Measurements from ENCODE around the gene EPHA3.
A peak's percentile ranks its signal among the peaks of the same experiment; 100 is the strongest.
"Not testable (repeated sequence)": the region's sequence is repeated elsewhere in the genome, so short reads cannot be mapped to it uniquely, and the experiment has no call there.

Gene EPHA3

DNA sequence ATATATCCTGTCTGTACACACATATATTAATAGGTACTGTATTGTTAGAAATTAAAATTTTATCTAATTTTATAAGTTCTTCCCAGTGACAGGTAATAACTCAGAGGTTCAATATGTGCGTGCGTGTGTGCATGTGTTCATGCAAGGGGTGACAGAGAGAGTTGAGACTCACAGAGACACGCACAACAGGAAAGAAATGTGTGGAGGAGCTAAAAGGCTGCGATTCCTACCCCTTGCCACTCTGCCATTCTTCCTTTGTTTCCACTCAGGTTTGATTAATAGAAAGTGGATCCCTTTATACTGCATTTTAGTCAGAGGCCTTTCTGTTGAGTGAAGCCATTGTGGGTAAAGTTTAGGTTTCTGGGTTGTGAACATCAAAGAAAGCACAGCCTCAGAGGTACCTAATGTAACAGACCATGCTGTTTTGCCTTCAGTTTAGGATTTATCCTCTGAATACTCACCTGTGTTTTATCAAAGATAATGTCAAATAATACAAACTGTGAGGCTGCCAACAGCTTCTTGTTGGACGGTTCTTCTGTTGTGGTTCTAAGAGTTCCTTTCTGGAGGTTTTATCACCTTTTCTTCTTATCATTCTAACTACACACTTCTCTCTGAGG, 182.3 kb downstream of the EPHA3 start:
- no peak for DNase-seq

GRCh38 chr3:89297199-89297598, 189.8 kb downstream of the EPHA3 start:
- DNase-seq = no peak

GRCh38 chr3:89300526-89300925, 193.1 kb downstream of the EPHA3 start:
- no peak for DNase-seq

DNA sequence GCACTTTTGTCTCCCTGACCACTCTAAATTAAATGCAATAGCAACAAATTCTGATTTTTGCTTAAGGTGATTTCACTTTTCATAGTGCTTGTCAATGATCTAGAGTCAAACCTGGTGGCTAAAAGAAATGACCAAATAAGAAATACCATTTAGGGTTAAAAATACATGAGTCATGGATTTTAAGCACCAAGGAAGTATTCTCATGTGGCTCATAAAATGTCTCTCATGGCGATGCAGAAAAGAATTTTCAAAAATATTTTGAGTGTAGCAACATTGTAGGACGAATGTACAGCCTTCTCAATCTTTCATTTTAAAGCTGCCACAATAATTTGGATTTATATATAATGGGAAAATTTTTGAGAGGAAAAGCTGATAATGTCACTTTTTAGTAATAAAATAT, 193.6 kb downstream of the EPHA3 start:
- DNase-seq = no peak

- no peak for DNase-seq
These were observed 196.3 kb downstream of the EPHA3 start for GRCh38 chr3:89303701-89304100.

- DNase-seq = no peak
These were observed 199.1 kb downstream of the EPHA3 start for GRCh38 chr3:89306540-89306939.

GRCh38 chr3:89311581-89311980, 204.2 kb downstream of the EPHA3 start:
- no peak for DNase-seq

- DNase-seq = no peak
These were observed 204.7 kb downstream of the EPHA3 start for GRCh38 chr3:89312141-89312540.

DNA sequence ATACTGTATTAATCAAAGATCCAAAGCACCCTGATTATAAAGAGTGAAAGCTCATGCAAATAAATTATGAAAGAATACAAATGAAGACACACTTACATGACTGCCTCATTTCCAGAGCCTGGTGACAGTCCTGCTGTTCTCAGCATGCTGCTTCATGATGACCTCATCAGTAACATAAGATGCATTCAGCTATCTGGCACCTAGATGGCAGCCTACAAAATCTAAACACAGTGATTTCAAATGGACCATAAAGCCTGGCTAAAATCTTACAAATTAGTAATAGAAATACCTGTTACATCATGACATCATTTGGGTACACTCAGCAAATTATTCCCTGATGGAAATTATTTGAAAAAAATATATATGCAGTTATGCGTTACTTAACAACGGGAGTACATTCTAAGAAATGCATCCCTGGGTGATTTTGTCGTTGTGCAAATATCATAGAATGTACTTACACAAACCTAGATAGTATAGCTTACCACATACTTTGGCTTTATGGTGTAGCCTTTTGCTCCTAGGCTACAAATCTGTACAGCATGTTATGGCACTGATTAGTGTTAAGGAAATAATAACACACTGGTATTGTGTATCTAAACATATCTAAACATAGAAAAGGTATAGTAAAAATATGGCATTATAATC, 207.2 kb downstream of the EPHA3 start:
- peak; percentile 26 for DNase-seq

GRCh38 chr3:89315750-89316470, 208.5 kb downstream of the EPHA3 start:
- no peak for DNase-seq

DNA sequence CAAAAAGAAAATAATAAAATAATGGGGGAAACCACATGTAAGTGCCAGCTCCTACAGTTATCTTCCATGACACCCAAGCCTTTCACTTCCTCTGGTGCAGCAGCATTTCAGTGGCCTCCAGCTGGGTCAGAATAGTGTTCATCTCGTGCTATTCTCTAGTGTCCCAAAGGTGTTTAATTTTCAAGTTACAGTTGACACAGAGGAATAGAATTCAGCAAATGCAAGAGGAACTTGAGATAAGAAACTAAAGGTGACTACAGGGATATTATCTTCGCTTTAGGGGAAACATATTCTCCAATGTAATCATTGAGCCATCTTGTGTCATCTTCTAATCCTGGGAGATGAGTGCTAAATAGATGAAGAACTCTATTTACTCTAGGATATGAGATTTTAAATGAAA, 212.8 kb downstream of the EPHA3 start:
- DNase-seq = no peak

DNA sequence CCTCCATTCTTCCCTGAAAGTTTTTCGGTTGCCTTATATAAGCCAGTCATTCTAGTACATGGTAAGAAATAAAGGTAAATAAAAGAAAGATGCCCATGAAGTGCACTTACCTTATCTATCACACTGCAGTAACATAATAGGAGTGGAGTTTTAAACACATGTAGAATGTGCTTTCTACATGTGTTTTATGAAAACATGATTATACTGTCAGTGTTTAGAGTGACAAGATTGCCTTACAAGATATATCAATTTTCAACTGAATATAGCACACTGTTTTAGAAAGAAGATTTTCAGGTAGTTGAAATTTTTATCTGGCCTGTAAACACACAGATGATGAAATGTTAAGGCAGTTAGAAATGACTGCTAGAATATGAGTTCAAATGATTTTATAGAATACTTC, 219.6 kb downstream of the EPHA3 start:
- no peak for DNase-seq

DNA sequence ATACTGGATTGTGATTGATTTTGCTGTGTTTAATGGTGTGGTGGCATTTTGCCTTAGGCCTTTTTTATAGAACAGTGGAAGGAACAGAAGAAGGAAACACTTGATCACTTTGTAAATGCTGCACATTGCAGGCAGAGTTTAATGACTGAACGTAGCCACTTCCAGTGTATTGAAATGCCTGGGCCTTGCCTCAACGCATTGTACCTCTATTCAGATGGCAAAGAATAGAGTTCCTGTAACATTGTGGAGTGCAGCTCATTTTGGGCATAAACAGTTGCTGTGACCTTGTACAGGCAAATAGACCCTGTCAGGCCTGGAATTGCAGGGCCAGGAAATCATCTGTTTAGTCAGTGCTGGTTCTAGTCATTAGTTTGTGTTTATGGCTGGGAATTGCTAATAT, 225.0 kb downstream of the EPHA3 start:
- DNase-seq = no peak

GRCh38 chr3:89332793-89333192, 225.4 kb downstream of the EPHA3 start:
- DNase-seq = no peak

DNA sequence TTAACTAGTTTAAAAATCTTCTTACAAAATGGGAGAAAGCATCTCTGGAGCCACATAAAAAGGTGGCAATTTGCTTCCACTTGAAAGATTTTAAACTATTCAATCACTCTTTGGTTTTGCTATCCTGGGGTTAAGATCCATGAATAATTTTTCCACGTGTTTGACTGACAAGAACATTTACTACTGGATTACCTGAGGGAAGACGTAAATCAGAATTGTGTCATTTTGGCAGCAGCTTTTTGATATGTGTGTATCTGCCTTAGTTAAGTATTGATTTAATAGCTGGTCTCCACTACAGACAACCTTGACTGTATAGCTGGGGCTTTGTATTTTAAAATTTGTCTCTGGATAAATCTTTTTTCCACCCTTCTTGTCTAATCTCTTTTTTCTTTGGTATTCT, 228.3 kb downstream of the EPHA3 start:
- DNase-seq = no peak

DNA sequence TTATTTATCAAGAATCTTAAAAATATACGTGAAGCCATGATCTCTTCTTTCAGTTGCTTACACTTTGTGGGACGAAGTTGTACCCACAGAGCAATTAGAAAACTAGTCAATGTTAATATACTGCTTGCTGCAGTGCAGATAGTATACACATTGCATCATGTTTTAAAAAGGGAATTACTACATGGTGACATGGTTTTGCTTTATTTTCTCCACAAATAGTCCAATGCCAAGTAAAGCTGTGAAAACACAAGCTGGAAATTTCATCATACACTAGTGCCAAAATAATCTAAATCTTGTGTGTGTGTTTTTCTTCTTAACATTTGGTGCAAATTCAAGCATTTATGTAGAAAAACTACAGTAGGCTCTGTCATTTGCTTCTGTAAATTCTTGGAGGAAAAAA, 233.0 kb downstream of the EPHA3 start:
- no peak for DNase-seq

- no peak for DNase-seq
These were observed 236.7 kb downstream of the EPHA3 start for GRCh38 chr3:89344076-89344475.

GRCh38 chr3:89350935-89351334, 243.5 kb downstream of the EPHA3 start:
- not testable (repeated sequence) for DNase-seq

GRCh38 chr3:89353465-89353864, 246.0 kb downstream of the EPHA3 start:
- DNase-seq = no peak

DNA sequence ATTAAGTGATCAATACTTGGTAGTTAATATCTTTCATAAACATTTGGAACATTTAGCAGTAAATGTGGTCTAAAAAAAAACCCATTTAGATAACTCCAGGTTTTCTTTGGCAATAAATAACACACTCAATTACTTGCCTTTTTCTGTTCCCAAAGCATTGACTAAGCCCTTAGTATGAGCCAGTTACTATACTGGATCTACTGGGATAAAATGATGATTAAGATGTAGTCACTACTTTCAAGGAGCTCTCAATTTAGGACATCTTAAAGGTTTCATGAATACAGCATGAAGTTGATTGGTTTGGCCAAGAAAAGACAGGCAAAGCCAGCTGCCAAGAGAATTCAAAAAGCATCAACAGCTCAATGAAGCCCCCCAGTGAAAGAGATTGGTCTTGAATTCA, 250.9 kb downstream of the EPHA3 start:
- no peak for DNase-seq

DNA sequence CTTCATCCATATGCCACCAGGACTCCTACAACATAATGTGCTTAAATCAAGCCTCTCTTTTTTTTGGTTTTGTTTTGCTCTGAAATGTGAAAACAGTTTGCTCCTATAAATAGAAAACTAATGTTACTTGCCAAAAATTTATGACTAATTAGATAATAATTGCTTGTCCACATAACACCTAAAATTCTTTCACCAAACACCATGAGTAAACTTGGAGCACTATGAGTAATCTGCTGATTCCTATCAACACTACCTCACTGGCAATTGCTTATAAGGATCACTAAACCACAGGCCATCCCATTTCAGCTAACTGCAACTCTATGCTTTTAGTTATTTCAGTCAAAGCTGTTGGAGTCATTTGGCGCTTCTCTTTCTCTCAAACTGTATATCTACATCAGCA, 252.7 kb downstream of the EPHA3 start:
- no peak for DNase-seq

GRCh38 chr3:89362496-89362895, 255.1 kb downstream of the EPHA3 start:
- no peak for DNase-seq

GRCh38 chr3:89363171-89363570, 255.8 kb downstream of the EPHA3 start:
- no peak for DNase-seq

- DNase-seq = no peak
These were observed 256.9 kb downstream of the EPHA3 start for GRCh38 chr3:89364314-89364713.

Measured in inflammatory macrophage treated with lipopolysaccharide for 4 hours (primary cell).